Fibroblast of peridontal ligament (primary cell): Measurements from ENCODE around the gene IFITM1.

Experiments used
- DNase-seq: peaks from one replicate; pipeline ENCODE4 v3.0.0-alpha.2; 2010; ENCODE audit errors: extremely low read depth

Gene IFITM1

GRCh38 chr11:313787-314553 lies at the start of gene IFITM1:
IFITM1 (plus strand) TSS chr11:314040; CDS start chr11:314171, 131 bp downstream.
- peak; percentile 92 for DNase-seq

- DNase-seq, result no peak
Observed at GRCh38 chr11:266676-267439, 47.0 kb upstream of the IFITM1 start.

GRCh38 chr11:267491-267994 lies 46.3 kb upstream of the IFITM1 start:
- DNase-seq, result no peak

- peak; percentile 49 for DNase-seq
Observed at GRCh38 chr11:268716-269145, 45.1 kb upstream of the IFITM1 start.

GRCh38 chr11:269146-269890 lies 44.5 kb upstream of the IFITM1 start:
- DNase-seq, result peak; percentile 29

GRCh38 chr11:270451-271318 lies 43.2 kb upstream of the IFITM1 start:
- no peak for DNase-seq

- DNase-seq, result no peak
Observed at GRCh38 chr11:271319-271715, 42.5 kb upstream of the IFITM1 start.

GRCh38 chr11:272195-272930 lies 41.5 kb upstream of the IFITM1 start:
- no peak for DNase-seq

GRCh38 chr11:272931-273198 lies 41.0 kb upstream of the IFITM1 start:
- no peak for DNase-seq

GRCh38 chr11:276219-276618 lies 37.6 kb upstream of the IFITM1 start:
- DNase-seq, result no peak

- no peak for DNase-seq
Observed at GRCh38 chr11:278001-278951, 35.6 kb upstream of the IFITM1 start, which contains the start of gene NLRP6. NLRP6 (plus strand) TSS chr11:278407; CDS start chr11:278570, 163 bp downstream.

- no peak for DNase-seq
Observed at GRCh38 chr11:279040-279965, 34.5 kb upstream of the IFITM1 start.

GRCh38 chr11:279966-280705 lies 33.7 kb upstream of the IFITM1 start:
- no peak for DNase-seq

GRCh38 chr11:280706-281485 lies 32.9 kb upstream of the IFITM1 start:
- DNase-seq, result no peak

- no peak for DNase-seq
Observed at GRCh38 chr11:281486-282161, 32.2 kb upstream of the IFITM1 start.

GRCh38 chr11:282171-282570 lies 31.7 kb upstream of the IFITM1 start:
- no peak for DNase-seq
